Stimulated activated CD8-positive, alpha-beta memory T cell treated with anti-CD3 and anti-CD28 coated beads, Interleukin-12 subunit alpha, Interleukin-12 subunit beta, amount 100 ng/mL, for 24 hours (primary cell): Measurements from ENCODE around the gene NPC1.
"Not testable (repeated sequence)": the region's sequence is repeated elsewhere in the genome, so short reads cannot be mapped to it uniquely, and the experiment has no call there.

Experiments
- DNase-seq: peaks from one replicate; pipeline ENCODE4 v3.0.0-alpha.2; 2020; ENCODE audit errors: extremely low read depth

NPC1 gene

GRCh38 chr18:23609390-23610023, 23.2 kb upstream of the NPC1 start:
- no peak for DNase-seq

DNA sequence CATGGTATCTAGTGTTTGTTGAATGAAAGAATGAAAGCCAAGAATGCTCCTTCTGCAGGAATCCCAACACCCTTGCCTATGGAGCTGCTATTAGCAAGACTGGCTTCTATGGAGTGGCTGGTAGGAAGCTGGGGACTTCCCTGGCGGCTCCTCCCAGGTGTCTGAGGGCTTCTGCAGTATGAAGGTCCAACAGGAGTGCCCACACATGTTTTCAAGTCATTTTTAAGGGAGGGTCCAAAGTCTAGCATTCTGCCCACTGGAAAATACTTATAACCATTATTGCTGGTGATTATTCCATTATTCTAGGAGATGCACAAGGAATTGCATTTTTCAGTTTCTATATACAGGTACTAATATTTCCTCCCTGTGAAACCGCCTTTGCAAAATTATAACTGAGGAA, 21.9 kb upstream of the NPC1 start:
- DNase-seq = no peak

DNA sequence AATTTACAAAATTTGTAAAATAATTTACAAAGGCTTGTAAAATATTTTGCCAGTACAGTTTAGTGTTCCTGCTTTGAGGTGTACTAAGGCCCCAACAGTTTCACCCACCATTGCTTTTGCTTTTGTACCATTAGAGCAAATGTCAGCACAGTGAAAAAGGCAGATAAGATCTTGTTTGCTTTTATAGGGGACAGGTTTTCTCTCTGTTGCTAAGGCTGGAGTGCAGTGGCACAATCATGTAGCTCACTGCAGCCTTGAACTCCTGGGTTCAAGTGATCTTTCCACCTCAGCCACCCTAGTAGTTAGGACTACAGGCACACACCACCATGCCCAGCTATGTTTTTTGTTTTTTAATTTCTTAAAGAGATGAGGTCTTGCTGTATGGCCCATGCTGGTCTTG, 19.6 kb upstream of the NPC1 start:
- no peak for DNase-seq

DNA sequence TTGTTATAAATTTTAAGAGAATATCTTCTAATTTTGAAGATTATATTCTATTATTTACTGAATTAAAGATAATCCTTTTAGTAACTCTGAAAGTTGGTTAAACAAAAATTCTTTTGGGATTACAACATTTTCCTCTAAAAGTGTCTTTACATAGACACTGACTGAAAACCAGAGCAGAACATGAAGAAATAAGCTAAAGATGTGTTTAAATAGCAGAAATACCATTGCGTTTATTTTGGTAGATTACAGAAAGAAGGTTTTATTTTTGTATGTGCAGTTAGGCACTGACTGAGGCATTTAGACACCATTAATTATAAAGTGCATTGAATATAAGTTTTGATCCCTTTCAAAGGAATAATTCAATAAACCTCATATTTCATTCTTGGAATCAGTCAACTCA, 13.5 kb upstream of the NPC1 start:
- no peak for DNase-seq

DNA sequence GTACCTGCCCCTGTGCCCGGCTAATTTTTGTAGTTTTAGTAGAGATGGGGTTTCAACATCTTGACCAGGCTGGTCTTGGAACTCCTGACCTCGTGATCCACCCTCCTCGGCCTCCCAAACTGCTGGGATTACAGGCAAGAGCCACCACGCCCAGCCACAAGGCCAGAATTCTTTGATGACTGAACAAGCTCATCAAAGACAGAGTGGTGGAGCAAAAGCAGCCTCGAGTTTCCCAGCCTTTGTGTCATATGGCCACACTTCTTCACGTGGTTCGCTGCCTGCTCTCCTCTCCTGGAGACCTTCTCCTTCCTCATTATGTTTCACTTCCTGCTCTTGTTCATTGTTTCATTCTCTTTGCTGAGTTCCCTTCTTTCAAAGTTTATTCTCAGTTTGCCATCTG, 9.9 kb upstream of the NPC1 start:
- no peak for DNase-seq

- DNase-seq = no peak
Measured at GRCh38 chr18:23595591-23595990, 9.3 kb upstream of the NPC1 start.

DNA sequence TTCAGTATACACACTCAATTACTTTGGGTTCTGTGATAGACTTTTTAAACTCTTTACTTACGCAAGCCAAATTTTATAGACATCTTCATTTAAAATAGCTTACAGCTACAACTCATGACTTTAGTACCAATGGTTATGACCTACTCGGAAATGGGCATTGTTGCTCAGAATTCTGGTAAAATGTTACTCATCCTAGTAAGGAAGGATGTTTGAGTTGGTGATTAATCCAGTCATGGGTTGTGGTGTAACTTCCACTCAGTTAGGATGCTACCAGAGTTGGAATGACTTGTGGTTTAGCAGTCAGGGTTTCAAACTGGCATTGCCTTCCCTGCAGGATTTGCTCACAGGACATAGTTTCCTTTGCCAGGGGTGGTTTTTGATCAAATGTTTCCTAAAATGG, 7.4 kb upstream of the NPC1 start:
- DNase-seq = no peak

- no peak for DNase-seq
Measured at GRCh38 chr18:23592911-23593310, 6.6 kb upstream of the NPC1 start.

- DNase-seq = no peak
Measured at GRCh38 chr18:23591011-23591410, 4.7 kb upstream of the NPC1 start.

DNA sequence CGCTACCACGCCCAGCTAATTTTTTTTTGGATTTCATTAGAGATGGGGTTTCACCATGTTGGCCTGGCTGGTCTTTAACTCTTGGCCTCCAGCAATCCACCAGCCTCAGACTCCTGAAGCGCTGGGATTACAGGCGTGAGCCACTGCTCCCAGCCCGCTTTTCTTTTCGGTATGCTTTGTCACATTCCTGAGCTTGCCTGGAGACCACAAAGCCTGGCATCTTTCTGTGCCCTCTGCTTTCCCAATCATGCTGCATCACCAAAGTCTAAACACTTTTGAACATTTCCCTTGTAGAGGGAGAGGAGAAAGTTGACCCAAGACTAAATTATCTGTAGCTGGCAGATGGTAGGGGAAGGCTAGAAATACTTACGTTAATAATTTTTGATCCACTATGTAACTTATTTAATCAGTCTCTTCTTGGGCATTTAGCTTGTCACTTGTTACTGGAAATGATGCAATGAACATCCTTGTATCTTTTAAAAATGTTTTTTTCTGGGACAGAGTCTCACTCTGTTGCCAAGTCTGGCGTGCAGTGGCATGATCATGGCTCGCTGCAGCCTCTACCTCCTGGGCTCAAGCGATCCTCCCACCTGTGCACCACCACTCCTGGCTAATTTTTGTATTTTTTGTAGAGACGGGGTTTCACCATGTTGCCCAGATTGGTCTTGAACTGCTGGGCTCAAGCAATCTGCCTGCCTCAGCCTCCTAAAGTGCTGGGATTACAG, 2.7 kb upstream of the NPC1 start:
- no peak for DNase-seq

DNA sequence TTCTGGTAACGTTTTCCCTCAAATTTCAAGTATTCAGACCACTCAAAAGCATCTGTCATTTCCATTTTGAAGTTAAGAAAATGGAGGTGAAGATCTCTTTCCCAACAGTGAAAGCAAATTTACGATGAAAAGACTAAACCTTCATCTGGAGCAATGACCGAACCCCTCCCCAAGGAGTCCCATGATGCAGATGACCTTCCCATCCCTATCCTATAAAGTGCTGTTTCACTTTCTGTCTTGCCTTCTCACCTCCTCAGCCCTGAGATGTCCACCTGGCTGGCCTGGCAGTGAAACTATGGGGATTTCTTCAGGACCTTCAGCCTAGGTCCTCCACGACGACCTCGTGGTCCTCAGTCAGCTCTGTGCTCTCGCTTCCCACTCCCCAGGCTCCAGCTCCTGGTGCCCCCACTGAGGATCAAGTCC, 925 bp upstream of the NPC1 start:
- no peak for DNase-seq

- DNase-seq = no peak
Measured at GRCh38 chr18:23585897-23586248, 433 bp downstream of the NPC1 start.

GRCh38 chr18:23585007-23585871, 1.1 kb downstream of the NPC1 start:
- DNase-seq = no peak

GRCh38 chr18:23584019-23584983, 2.0 kb downstream of the NPC1 start:
- no peak for DNase-seq

- DNase-seq = no peak
Measured at GRCh38 chr18:23583071-23583865, 3.0 kb downstream of the NPC1 start.

- no peak for DNase-seq
Measured at GRCh38 chr18:23580677-23581367, 5.5 kb downstream of the NPC1 start.

GRCh38 chr18:23578891-23579653, 7.2 kb downstream of the NPC1 start:
- no peak for DNase-seq

DNA sequence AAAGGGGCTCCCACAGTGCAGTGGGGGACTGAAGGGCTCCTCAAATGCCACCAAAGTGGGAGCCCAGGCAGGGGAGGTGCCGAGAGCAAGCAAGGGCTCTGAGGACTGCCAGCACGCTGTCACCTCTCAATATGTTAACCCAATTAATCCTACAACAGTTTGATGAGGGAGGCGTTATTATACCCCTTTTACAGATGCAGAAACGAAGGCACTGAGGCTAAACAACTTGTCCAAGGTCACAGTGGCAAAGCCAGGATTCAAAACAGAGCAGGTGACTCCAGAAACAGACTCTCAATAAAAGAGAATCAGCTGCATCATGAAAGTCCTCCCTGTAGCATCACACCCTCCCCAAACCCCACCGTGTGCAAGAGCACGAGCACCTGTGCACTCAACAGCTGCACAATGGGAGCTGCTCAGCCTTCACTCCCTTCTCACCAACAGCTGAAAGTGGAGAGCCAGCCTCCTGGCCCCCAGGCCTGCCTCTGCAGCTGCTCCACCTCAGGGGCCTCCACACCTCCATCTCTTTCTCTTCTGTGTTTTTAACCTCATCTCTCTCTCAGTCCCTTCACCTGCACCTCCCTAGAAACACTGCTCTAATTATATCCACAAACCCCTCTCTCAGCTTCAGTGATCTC, 8.1 kb downstream of the NPC1 start:
- no peak for DNase-seq

- not testable (repeated sequence) for DNase-seq
Measured at GRCh38 chr18:23577521-23577920, 8.8 kb downstream of the NPC1 start.
